ENCODE data around the gene GALM. TPM values are rescaled to one million over a fixed set of nuclear protein-coding genes. Genes with fewer than 3 reads are reported as not detected.
"Not testable (repeated sequence)": the region's sequence is repeated elsewhere in the genome, so short reads cannot be mapped to it uniquely, and the experiment has no call there.

GALM gene
- total and polyA plus RNA-seq, 10 donors: 5.2 to 22.7 (median 7.6) TPM

DNA sequence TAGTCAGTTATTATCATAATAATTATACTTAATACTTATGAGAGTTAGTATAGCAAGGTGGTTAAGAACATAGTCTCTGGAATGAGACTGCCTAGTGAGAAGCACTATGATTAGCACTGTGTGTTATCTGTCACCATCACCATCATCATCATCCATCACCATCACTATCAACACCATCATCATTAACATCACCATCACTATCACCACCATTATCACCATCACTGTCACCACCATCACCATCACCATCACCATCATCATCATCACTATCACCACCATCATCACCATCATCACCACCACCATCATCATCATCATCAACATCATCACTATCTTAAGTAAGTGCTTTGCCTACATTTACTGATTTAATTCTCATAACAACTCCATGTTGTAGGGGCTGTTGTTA, 45.6 kb downstream of the GALM start:
- H3K36me3 ChIP-seq: peaks cover 0 to 42% (median 3%) of the 10 kb centered on the region in 6 donors
- H3K4me1 ChIP-seq: peaks cover 0 to 23% (median 7%) of the 10 kb centered on the region in 6 donors
- H3K27me3 ChIP-seq (replicated peaks in 1 of 7): no peaks in the 10 kb centered on the region
- no peak for DNase-seq
- intact Hi-C loops (cut with DNase I; ENCODE audit: low total_unique reads): no loop called here
- no peak for TF ChIP-seq POLR2A (IDR thresholded peaks at IDR 0.05)
- no peak for TF ChIP-seq POLR2AphosphoS5 (IDR thresholded peaks at IDR 0.05)
- TF ChIP-seq, protein P1, sequence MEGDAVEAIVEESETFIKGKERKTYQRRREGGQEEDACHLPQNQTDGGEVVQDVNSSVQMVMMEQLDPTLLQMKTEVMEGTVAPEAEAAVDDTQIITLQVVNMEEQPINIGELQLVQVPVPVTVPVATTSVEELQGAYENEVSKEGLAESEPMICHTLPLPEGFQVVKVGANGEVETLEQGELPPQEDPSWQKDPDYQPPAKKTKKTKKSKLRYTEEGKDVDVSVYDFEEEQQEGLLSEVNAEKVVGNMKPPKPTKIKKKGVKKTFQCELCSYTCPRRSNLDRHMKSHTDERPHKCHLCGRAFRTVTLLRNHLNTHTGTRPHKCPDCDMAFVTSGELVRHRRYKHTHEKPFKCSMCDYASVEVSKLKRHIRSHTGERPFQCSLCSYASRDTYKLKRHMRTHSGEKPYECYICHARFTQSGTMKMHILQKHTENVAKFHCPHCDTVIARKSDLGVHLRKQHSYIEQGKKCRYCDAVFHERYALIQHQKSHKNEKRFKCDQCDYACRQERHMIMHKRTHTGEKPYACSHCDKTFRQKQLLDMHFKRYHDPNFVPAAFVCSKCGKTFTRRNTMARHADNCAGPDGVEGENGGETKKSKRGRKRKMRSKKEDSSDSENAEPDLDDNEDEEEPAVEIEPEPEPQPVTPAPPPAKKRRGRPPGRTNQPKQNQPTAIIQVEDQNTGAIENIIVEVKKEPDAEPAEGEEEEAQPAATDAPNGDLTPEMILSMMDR (IDR thresholded peaks at IDR 0.05 in 8 of 11, conservative IDR thresholded peaks at IDR 0.05 in 3 of 11): no peak
- no peak overlapping the region for H3K27ac ChIP-seq
- no peak overlapping the region for H3K4me3 ChIP-seq
- H3K9me3 ChIP-seq: no peaks in the 10 kb centered on the region

DNA sequence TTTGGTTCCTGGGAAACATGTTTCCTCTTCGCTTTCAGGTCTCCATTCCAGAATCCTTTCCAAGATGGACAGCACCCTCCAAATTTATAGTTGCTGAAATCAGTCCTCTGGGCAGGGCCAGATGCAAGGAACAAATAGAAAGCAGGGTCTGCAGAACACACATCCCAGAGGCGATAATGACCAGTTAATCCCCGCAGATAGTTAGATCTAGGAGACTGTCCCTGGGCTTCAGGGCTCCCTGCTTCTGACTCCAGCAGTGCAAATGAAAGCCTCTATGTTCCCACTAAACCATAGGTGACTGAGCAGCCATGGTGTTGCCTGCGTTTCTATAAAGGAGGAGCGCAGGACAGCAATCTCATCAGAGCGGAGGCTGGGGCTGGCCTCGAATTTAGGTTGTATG, 46.5 kb downstream of the GALM start:
- Histone ChIP-seq H3K36me3 (peaks cover 0 to 34% (median 3%) of the 10 kb centered on the region in 6 donors), H3K4me3 (no peak overlapping the region), H3K4me1 (peaks cover 0 to 23% (median 7%) of the 10 kb centered on the region in 6 donors), H3K27me3 (replicated peaks in 1 of 7) (no peaks in the 10 kb centered on the region), H3K27ac (no peak overlapping the region), H3K9me3 (no peaks in the 10 kb centered on the region)
- 93 to 99% (median 97%) methylated on average over 7 of the region's 7 CpGs for WGBS, 5 donors
- intact Hi-C loops (cut with DNase I; ENCODE audit: low total_unique reads): no loop called here
- TF ChIP-seq POLR2A (IDR thresholded peaks at IDR 0.05): no peak
- TF ChIP-seq, protein P1 (IDR thresholded peaks at IDR 0.05 in 8 of 11, conservative IDR thresholded peaks at IDR 0.05 in 3 of 11): no peak
- no peak for DNase-seq

DNA sequence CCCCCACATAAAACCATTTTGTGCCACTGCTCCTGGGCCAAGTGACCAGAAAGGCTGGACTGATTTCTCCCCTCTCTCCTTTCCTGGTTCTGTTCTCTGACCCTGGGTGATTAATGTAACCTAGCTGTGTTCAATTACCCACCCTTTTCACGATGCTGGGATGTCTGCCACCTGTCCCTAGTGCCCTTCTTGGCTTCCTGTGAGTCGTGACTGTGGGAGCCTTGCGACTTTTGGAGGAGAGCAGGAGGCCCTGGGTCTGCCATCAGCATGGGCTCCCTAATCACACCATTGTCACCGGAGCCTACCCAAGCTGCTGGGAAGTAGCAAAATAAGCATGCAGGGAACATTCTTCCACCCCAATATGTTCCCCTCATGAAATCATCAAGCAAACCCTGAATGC, 47.0 kb downstream of the GALM start:
- peaks cover 0 to 23% (median 7%) of the 10 kb centered on the region in 6 donors for H3K4me1 ChIP-seq
- WGBS, 5 donors: 75 to 90% (median 81%) methylated on average over 4 of the region's 4 CpGs
- intact Hi-C loops (cut with DNase I; ENCODE audit: low total_unique reads): no loop called here
- no peak for DNase-seq
- TF ChIP-seq POLR2AphosphoS5 (IDR thresholded peaks at IDR 0.05) (no peak), POLR2A (IDR thresholded peaks at IDR 0.05) (no peak)
- TF ChIP-seq, protein P1 (IDR thresholded peaks at IDR 0.05 in 8 of 11, conservative IDR thresholded peaks at IDR 0.05 in 3 of 11): no peak
- H3K4me3 ChIP-seq: no peak overlapping the region
- peaks cover 0 to 29% (median 3%) of the 10 kb centered on the region in 6 donors for H3K36me3 ChIP-seq
- no peaks in the 10 kb centered on the region for H3K27me3 ChIP-seq (replicated peaks in 1 of 7)
- no peaks in the 10 kb centered on the region for H3K9me3 ChIP-seq
- H3K27ac ChIP-seq: no peak overlapping the region

DNA sequence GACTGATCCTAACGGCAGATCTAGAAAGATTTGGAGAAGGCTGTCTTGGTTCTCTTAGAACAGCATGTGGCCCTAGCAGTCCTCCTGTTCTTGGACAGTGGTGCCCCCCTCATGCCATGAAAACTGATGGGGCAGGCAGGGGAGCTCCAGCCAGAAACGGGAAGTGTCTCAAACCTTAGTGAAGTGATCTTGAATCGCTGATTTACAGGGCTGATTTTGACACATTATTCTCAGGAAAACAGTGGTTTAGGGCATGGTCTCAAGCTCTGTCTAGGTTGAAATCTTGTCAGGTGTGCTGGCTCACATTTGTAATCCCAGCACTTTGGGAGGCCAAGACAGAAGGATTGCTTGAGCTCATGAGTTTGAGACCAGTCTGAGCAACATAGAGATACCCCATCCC, 47.4 kb downstream of the GALM start:
- no peak for TF ChIP-seq POLR2AphosphoS5 (IDR thresholded peaks at IDR 0.05)
- Histone ChIP-seq H3K27ac (no peak overlapping the region), H3K9me3 (no peaks in the 10 kb centered on the region), H3K36me3 (peaks cover 0 to 28% (median 3%) of the 10 kb centered on the region in 6 donors), H3K4me1 (peaks cover 0 to 23% (median 7%) of the 10 kb centered on the region in 6 donors), H3K27me3 (replicated peaks in 1 of 7) (no peaks in the 10 kb centered on the region), H3K4me3 (no peak overlapping the region)
- 53 to 73% (median 66%) methylated on average over 3 of the region's 3 CpGs for WGBS, 5 donors
- no peak for DNase-seq
- intact Hi-C loops (cut with DNase I; ENCODE audit: low total_unique reads): no loop called here

DNA sequence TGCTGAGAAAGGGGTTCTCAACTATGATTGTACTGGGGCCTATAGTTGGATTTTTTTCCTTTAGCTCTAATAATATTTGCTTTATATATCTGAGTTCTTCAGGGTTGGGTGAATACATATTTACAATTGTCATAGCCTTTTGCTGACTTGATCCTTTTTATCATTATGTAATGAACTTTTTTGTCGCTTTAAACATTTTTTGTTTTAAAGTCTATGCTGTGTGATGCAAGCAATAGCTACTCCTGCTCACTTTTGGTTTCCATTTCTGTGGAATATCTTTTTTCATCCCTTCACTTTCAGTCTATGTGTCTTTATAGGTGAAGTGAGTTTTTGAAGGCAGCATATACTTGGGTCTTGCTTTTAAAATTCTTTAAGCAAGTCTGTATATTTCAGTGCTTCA, 49.0 kb downstream of the GALM start:
- DNase-seq; H3K9me3 ChIP-seq; H3K27ac ChIP-seq; H3K27me3 ChIP-seq (replicated peaks in 1 of 7); H3K4me3 ChIP-seq; intact Hi-C loops (cut with DNase I; ENCODE audit: low total_unique reads): not testable (repeated sequence)
- H3K4me1 ChIP-seq: peaks cover 0 to 11% (median 2%) of the 10 kb centered on the region in 6 donors
- H3K36me3 ChIP-seq: peaks cover 0 to 30% (median 3%) of the 10 kb centered on the region in 6 donors
- 83 to 96% (median 85%) methylated on average over 1 of the region's 1 CpG for WGBS, 5 donors

Data from spleen (tissue), 11 donors.